NCI-H2196 (cell line): ENCODE measurements around the gene SELPLG.
"Not testable (repeated sequence)": the region's sequence is repeated elsewhere in the genome, so short reads cannot be mapped to it uniquely, and the experiment has no call there.

Source experiments
- DNase-seq: peaks from one replicate; lab custom pipeline; 2025; ENCODE audit not compliant: unreplicated experiment; lab: John Stamatoyannopoulos, UW

Gene SELPLG

DNA sequence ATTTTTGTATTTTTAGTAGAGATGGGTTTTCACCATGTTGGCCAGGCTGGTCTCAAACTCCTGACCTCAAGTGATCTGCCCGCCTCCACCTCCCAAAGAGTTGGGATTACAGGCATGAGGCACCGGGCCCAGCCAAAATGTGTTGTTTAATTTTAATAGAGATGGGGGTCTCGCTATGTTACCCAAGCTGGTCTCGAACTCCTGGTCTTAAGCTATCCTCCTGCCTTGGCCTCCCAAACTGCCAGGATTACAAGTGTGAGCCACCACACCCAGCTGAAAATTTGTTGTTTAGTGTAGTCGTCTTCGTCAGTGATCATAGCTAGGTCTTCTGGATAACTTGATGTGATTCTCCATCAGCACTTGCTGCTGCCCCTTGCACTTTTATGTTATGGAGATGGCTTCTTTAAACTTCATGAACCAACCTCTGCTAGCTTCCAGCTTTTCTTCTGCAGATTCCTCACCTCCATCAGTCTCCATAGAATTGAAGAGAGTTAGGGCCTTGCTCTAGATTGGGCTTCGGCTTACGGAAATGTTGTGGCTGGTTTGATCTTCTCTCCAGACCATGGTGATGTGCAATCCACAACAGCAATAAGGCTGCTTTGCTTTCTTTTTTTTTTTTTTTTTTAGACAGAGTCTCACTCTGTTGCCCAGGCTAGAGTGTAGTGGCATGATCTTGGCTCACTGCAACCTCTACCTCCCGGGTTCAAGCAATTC is 58.3 kb downstream of the SELPLG start:
- DNase-seq: no peak

DNA sequence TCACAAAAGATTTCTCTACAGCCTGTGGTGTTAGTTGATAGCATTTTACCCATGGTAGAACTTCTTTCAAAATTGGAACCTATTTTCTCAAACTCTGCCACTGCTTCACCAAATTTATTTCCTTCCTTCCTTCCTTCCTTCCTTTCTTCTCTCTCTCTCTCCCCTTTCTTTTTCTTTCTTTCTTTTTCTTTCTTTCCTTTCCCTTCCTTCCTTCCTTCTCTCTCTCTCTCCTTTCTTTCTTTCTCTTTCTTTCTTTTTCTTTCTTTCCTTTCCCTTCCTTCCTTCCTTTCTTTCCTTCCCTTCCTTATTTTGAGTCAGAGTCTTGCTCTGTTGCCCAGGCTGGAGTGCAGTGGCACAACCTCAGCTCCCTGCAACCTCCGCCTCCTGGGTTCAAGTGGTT is 59.4 kb downstream of the SELPLG start:
- DNase-seq: not testable (repeated sequence)

DNA sequence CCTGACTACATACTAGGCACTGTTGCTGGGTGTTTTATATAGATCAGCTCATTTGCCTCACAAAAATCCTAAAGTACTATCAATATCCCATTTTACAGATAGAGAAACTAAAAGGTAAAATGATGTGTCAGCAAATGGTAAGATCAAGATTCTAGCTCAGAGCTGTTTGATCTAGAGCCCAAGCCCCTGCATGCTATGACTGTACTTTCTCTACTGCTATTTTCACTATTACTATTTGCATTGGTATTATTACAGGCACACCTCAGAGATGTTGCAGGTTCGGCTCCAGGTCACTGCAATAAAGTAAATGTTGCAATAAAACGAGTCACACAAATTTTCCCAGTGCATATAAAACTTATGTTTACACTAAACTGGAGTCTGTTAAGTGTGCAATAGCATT is 60.4 kb downstream of the SELPLG start:
- DNase-seq: no peak

DNA sequence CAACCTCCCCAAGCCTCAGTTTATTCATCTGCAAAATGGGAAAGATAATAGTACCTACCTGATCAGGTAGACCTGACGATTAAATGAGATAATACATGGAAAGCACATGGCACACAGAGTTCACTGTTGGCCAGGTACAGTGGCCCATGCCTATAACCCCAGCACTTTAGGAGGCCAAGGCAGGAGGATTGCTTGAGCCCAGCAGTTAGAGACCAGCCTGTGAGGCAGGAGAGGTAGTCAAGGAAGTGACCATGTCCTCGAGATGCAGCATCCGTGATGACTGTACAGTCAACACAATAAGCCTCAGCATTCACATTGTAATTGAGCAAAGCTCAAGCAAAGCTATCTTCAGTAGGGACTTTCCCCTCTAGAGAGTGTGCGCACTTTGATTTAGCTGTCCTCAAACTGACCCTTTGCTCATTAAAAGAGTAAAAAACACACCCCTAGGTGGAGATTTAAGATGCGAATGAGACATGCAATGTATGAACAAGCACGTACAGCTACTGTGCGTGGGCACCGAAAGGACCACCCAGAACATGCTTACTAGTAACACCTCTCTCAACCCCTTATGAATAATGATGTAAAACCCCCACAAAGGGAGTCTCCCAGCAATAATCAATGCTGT is 61.4 kb downstream of the SELPLG start:
- no peak for DNase-seq
